NCI-H1092 (cell line): ENCODE data around the gene MASP1.
"Not testable (repeated sequence)": the region's sequence is repeated elsewhere in the genome, so short reads cannot be mapped to it uniquely, and the experiment has no call there.

ENCODE experiments used
- DNase-seq: peaks from one replicate; lab custom pipeline; 2025; lab: John Stamatoyannopoulos, UW

Gene MASP1

GRCh38 chr3:187265461-187265955 is 26.0 kb downstream of the MASP1 start:
- no peak for DNase-seq

DNA sequence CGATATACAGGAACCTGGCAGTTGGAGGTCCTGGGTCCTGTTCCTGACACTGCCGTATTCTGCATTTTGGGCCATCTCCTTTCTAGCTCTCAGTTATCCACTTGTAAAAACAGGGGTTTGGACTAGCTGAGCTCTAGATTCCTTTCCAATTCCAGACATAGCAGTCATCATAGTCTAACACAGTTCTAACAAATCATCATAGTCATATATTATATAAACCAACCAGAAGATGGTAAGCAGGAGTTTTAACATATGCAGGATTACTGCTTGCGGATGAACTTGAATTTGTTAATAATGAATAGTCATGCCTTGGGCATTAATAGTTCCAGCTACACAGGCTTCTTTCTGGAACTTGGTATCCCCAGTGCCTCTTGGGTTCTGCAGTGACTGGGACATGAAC is 26.6 kb downstream of the MASP1 start:
- no peak for DNase-seq

- DNase-seq, result no peak
These were observed 27.5 kb downstream of the MASP1 start for GRCh38 chr3:187264021-187264420.

GRCh38 chr3:187263270-187263669 is 28.3 kb downstream of the MASP1 start:
- DNase-seq, result no peak

DNA sequence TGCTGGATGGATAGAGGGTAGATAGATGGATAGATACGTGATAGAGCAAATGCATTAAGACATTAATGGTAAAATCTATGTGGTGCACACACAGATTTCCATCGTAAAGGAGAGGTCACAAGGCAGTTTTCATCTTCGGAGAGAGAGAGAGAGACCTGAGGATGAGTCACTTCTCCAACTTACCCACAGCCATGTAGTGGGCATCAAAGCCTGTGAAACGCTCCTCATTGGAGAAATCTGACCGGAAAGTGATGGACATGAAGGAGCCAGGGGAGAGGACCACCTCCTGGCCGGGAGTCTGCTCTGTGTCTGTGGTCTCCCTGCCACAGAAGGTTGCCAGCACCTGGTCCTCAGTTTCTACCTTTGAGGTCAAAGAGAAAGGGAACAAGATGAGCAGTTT is 29.2 kb downstream of the MASP1 start:
- no peak for DNase-seq

DNA sequence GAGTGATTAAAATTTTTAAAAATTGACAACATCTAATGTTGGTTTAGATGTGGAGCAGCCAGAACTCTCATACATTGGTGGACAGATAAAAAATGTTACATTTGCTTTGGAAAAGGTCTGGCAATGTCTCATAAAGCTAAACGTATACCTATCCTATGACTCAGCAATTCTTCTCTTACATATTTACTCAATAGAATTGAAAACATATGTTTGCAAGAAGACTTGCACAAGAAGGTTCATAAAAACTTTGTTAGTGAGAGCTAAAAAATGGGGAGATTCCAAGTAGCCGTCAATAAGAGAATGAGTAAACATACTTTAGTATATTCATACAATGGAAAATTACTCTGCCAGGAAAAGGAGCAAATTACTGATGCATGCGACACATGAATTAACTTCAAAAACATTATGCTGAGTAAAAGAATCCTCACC is 30.0 kb downstream of the MASP1 start:
- DNase-seq, result no peak

DNA sequence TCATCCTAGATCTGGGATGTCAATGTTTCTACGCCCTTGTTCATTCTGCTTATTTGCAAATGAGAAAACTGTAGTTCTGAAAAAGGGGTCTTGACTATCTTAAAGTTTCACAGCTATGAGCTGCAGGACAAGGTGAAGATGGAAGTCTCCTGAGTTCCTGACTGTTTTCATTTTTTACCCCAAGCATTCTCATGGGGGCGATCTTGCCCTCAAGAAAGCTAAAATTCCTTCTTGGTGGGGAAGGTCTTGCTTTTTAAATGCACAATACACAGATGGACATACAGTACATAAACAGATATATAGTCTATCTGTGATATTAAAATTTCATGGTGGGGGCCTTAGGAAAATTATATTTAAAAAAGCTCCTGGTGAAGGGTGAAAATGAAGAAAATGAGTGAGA is 32.4 kb downstream of the MASP1 start:
- no peak for DNase-seq

DNA sequence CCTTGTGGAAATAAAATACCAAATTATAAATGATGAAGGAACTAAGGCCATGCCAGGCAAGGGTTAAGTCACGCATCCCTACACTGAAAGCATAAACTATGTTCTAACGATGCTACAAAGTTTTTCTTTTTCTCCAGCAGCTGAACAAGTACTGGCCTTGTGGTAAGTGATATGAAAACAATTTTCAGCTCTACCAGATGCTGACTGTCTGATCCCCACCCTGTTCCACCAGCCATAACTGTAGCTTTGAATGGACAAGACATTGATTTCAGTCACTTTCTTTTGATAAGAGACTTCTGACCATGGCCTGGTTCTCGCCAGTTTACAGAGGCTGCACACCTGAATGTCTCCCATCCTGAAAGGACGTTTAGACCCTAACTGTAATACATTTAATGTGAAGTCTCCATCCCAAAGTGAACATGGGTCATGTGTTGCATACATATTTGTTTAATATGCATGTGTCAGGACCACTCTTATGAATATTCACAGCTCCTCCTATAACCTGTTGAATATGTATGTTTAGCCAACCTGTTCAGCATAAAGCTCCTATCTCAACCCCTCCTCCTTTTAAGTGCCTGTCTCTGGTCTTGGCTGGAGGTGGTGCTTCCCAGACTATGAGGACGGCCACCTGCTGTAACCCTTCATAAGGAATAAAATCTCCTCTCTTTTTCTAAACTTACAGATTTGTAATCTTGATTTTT is 33.4 kb downstream of the MASP1 start:
- no peak for DNase-seq

GRCh38 chr3:187257471-187257870 is 34.1 kb downstream of the MASP1 start:
- no peak for DNase-seq

DNA sequence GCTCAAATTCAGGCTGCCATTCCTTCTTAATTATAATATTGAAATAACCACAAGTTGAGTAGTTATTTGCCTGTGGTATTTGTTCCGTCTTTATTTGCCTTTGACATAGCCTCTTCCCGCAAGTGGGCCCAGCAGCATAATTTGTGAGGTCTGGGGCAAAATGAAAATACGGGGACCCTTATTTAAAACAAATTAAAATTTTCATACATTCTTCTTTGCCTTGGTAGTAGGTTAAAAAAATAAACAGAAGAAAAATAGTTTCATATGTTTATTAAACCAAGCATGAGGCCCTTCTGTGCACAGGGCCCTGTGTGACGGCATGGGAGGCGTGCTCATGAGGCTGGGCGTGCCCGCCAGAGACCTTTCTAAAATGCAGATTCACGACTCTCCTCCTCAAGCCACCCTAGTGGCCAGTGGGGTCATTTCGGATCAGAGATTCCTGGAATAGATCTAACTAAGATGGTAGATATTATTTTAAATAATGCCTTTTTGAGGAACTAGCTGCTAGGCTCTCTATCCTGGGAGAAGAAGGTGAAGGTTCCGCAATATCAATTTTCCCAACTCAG is 35.4 kb downstream of the MASP1 start:
- no peak for DNase-seq

DNA sequence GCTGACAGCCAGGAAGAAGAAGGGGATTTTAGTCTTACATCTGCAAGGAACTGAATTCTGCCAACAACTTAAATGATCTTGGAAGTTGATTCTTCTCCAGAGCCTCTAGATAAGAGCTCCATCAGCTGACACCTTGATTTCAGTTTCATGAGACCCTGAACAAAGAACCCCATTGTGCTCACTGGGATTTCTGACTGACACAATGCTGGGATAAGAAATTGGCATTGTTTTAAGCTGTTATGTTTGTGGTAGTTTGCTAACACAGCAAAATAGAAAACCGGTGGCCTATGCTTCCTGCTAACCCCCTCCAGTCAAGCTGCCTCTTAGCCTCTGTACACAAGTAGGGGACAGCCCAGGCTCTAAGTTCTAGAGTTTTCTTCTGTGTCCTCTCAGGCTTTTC is 36.2 kb downstream of the MASP1 start:
- no peak for DNase-seq

DNA sequence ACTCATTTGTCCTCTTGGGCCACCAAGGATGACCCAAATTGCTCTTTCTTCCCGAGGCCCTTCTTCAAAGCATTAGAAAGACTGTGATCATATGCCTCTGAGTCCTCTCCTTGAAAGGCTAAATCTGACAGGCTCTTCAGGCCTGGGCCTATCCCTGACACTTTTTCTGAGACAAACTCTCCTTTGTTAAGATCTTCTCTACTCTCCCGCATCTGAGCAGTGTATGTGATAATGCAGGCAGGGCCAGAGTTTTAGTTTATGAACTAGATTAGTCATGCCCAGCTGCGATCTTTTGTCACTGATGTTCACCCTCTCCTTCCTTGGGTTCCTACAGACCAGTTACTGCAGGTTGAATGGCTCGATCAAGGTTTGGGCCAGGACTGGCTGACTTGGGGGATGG is 39.2 kb downstream of the MASP1 start:
- no peak for DNase-seq

- no peak for DNase-seq
These were observed 39.9 kb downstream of the MASP1 start for GRCh38 chr3:187251599-187251998.

DNA sequence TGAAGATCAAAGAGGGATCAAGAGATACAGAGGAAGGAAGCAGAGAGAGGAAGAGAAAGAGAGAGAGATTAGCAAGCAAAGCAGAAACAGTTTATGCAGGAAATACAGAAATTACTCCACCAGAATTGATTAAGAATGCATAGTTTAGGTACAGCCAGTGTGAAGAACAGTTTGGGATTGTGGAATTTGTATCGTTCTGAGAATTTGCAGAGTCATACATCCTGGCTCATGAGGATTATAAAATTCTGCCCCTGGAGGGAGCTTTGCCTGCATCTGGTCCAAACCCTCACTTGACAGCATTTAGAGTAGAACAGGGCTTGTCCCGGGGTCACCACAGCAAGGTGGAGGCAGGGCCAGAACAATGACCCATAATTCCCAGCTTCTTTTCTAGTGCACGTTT is 44.1 kb downstream of the MASP1 start:
- DNase-seq, result no peak

- no peak for DNase-seq
These were observed 47.5 kb downstream of the MASP1 start for GRCh38 chr3:187243933-187244524.

- DNase-seq, result no peak
These were observed 48.6 kb downstream of the MASP1 start for GRCh38 chr3:187242900-187243299.

- no peak for DNase-seq
These were observed 49.1 kb downstream of the MASP1 start for GRCh38 chr3:187242435-187242834.

GRCh38 chr3:187238835-187239234 is 52.7 kb downstream of the MASP1 start:
- DNase-seq, result not testable (repeated sequence)

- no peak for DNase-seq
These were observed 53.3 kb downstream of the MASP1 start for GRCh38 chr3:187238239-187238638.

DNA sequence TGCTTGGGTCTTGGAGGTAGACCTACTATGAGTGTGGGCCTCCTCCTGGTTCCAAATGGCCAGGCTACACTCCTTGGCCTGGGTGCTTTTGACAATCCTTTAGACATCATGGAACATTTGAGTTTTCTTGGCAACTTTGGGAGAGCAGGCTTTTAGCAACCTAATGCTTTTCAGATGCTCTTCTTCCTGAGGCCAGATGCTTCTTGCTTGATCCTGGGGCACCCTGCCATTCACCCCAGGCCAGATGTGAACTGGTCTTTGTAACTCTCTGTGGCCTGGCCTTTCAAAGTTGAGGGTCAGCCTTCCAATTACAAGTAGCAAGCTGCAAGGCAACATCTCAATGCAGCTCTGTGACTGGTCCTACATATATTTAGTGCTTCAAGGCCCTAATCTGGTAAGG is 53.8 kb downstream of the MASP1 start:
- DNase-seq, result no peak

DNA sequence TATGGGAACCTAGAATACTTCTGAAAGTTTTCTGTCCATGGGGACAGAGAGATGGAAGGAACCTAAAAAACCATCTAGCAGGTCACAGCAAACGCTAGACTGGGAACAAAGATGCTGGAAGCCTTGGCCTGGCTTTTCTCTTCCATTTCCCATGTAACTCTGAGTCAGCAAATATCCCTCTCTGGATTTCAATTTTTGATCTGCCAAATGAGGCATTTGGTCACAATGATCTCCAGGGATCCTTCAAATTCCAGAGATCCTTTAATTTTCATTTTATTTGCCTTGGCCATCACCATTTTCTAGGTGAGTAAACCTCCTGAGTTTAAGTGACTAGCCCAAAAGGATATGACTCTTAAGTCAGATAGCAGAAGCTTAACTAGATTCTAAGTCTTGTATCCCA is 54.6 kb downstream of the MASP1 start:
- no peak for DNase-seq

DNA sequence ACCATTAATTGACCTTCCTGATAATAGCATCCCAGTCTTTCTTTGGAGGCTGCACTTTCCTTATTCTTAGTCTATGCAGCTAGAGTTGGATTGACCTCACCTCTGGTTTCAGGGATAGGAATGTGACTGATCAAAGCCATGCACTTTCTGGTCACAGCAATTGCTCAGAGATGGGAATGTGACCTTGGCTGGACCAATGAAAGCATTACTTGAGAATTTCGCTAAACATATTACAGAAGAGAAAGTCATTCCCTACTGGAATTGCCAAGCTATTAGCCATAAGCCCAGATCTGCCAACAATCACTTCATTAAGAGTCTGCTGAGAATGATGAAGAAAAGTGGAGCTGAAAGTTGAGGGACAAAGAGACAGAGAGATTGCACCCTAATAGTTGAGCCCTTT is 61.5 kb downstream of the MASP1 start:
- DNase-seq, result no peak

DNA sequence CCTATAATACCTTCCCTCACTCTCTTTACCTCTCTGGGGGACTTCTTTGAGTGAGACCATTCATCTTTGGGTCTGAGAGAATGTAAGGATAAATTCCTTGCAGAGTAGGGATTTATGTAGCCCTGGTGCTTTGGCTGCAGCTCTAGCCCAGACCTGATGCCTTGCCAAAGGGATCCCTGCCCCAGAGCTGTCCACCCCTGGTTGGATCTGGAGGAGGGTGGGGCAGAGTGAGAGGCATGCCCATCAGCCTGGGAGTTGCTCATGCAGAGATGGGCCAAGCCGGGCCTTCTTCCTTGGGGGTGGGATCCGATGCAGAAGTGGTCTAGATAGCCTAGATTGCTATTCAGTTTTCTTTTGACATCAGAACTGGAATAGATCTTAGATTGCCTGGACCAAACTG is 62.8 kb downstream of the MASP1 start:
- DNase-seq, result no peak
